Caco-2 (cell line): ENCODE data around the gene NOS3. TPM values are rescaled to one million over a fixed set of nuclear protein-coding genes. Genes with fewer than 3 reads are reported as not detected.

Source experiments
- BruUV-seq: library from RNA; stranded (reverse); fragments of 400-500 nt; replicated peaks from 2 replicates; lab custom pipeline; 2021; lab: Mats Ljungman, UMichigan
- CTCF ChIA-PET: fragments of 300-600 bp; sonication (Branson Sonifier 250); formaldehyde crosslinking; loops from one replicate; lab custom pipeline; 2022; ENCODE audit warnings: antibody characterized with exemption; lab: Charles Lee
- POLR2A ChIA-PET: fragments of 300-600 bp; sonication (Branson Sonifier 250); formaldehyde crosslinking; loops from one replicate; lab custom pipeline; 2022; ENCODE audit warnings: antibody characterized with exemption; lab: Charles Lee
- DNase-seq, 2 experiments: peaks; one replicate each; pipeline versions ENCODE4 v3.0.0 to v3.0.0-alpha.2; 2020 to 2022
- H3K27me3 ChIP-seq: replicated peaks from 2 replicates; pipeline ENCODE4 v1.6.0; 2011; ENCODE audit warnings: low read length; ENCODE audit not compliant: control insufficient read depth, insufficient read depth
- H3K36me3 ChIP-seq: 2 replicates; pipeline ENCODE4 v1.5.1; 2011; ENCODE audit warnings: low read length; ENCODE audit not compliant: control insufficient read depth, insufficient read depth
- H3K4me1 ChIP-seq: fragments of 250-450 bp; sonication (Bioruptor Pico); 2 replicates; pipeline ENCODE4 v1.5.1; 2020; ENCODE audit warnings: mild to moderate bottlenecking
- H3K4me3 ChIP-seq: 2 replicates; pipeline ENCODE4 v1.5.1; 2011; ENCODE audit warnings: low read depth, mild to moderate bottlenecking, control low read depth, low read length
- H3K9me3 ChIP-seq: fragments of 250-450 bp; sonication (Bioruptor Pico); 2 replicates; pipeline ENCODE4 v1.5.1; 2020; ENCODE audit warnings: mild to moderate bottlenecking, moderate library complexity
- H3K27ac Mint-ChIP-seq: one replicate; pipeline ENCODE4 v1.8.0; 2022; ENCODE audit warnings: mixed read lengths; ENCODE audit not compliant: unreplicated experiment
- H3K27me3 Mint-ChIP-seq: one replicate; pipeline ENCODE4 v1.8.0; 2022; ENCODE audit warnings: mixed read lengths; ENCODE audit not compliant: insufficient read depth, unreplicated experiment
- H3K36me3 Mint-ChIP-seq: one replicate; pipeline ENCODE4 v1.8.0; 2022; ENCODE audit warnings: mild to moderate bottlenecking, mixed read lengths; ENCODE audit not compliant: insufficient read depth, unreplicated experiment
- H3K4me1 Mint-ChIP-seq: one replicate; pipeline ENCODE4 v1.8.0; 2022; ENCODE audit warnings: low read depth, mixed read lengths; ENCODE audit not compliant: unreplicated experiment
- H3K4me3 Mint-ChIP-seq: one replicate; pipeline ENCODE4 v1.8.0; 2022; ENCODE audit warnings: mild to moderate bottlenecking, moderate library complexity, mixed read lengths; ENCODE audit not compliant: unreplicated experiment
- H3K9me3 Mint-ChIP-seq: one replicate; pipeline ENCODE4 v1.8.0; 2022; ENCODE audit warnings: mixed read lengths; ENCODE audit not compliant: unreplicated experiment
- intact Hi-C: fragments of 100-400 bp; cut with micrococcal nuclease; formaldehyde crosslinking; loops from one replicate; pipeline ENCODE4 v1.10.0; 2022; ENCODE audit not compliant: unreplicated experiment
- total RNA-seq: library from RNA; stranded (reverse); gene quantifications from 2 replicates; pipeline ENCODE4 v1.2.3, GENCODE V29; 2022
- TF ChIP-seq, protein P1 (sequence below), 2 experiments: fragments of 200-600 bp in 1 of 2; IDR thresholded peaks; 1 replicate in 1 of 2; 2 replicates in 1 of 2; pipeline versions ENCODE4 v1.5.1 to v1.8.0; 2011 to 2022; ENCODE audit warnings: antibody characterized with exemption in 1 of 2, control low read depth in 1 of 2, inconsistent platforms in 1 of 2, low read depth in 1 of 2, low read length in 1 of 2, mild to moderate bottlenecking in 1 of 2, moderate library complexity in 1 of 2; ENCODE audit not compliant: insufficient read depth in 1 of 2, severe bottlenecking in 1 of 2, unreplicated experiment in 1 of 2

Gene NOS3
- total RNA-seq, 1 experiment from 2014 or later: 1.1 TPM

DNA sequence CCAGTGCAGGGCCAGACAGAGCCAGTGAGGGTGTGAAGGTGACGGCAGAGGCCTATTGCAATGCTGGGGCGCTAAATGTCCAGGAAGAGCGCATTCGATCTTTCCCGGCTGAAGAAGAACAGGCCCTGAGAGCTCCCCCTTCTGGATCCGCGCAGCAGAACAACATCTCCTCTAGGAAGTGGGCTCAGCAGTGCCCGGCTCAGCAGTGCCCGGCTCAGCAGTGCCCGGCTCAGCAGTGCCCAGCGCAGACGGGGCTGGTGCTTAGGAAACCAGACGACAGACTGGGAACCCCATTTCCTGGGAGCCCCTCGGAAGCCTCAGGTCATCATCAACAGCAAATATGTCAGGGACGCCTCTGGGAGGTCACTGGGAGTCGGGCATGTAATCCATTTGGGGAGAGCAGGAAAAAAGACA is 4.7 kb upstream of the NOS3 start:
- TF ChIP-seq, protein P1, sequence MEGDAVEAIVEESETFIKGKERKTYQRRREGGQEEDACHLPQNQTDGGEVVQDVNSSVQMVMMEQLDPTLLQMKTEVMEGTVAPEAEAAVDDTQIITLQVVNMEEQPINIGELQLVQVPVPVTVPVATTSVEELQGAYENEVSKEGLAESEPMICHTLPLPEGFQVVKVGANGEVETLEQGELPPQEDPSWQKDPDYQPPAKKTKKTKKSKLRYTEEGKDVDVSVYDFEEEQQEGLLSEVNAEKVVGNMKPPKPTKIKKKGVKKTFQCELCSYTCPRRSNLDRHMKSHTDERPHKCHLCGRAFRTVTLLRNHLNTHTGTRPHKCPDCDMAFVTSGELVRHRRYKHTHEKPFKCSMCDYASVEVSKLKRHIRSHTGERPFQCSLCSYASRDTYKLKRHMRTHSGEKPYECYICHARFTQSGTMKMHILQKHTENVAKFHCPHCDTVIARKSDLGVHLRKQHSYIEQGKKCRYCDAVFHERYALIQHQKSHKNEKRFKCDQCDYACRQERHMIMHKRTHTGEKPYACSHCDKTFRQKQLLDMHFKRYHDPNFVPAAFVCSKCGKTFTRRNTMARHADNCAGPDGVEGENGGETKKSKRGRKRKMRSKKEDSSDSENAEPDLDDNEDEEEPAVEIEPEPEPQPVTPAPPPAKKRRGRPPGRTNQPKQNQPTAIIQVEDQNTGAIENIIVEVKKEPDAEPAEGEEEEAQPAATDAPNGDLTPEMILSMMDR (IDR thresholded peaks at IDR 0.05; ENCODE audit: insufficient read depth in 1 of 2, low read depth in 1 of 2, low read length in 1 of 2, severe bottlenecking in 1 of 2, unreplicated experiment in 1 of 2): peak; percentile 69 to 88
- no peaks in the 10 kb centered on the region for H3K4me1 ChIP-seq
- intact Hi-C loops: loop anchor here (1.0 to 5.0 kb wide), 4 partner anchors 8 to 209 kb away; partner anchors contain the start of gene KCNH2
- no TSS peak for BruUV-seq
- H3K4me1 Mint-ChIP-seq: no peaks in the 10 kb centered on the region
- peaks cover 6% of the 10 kb centered on the region for H3K27me3 Mint-ChIP-seq
- no peaks in the 10 kb centered on the region for H3K36me3 Mint-ChIP-seq
- H3K4me3 Mint-ChIP-seq: no peak overlapping the region
- peak; percentile 63 to 72 for DNase-seq
- H3K27ac Mint-ChIP-seq: no peak overlapping the region
- H3K27me3 ChIP-seq: no peaks in the 10 kb centered on the region; the same call in 1 of the 2 replicates
- H3K4me3 ChIP-seq: no peak overlapping the region
- H3K9me3 Mint-ChIP-seq: peaks cover 14% of the 10 kb centered on the region
- ChIA-PET POLR2A (interaction anchor here (0.6 kb wide), 1 partner anchor 12 kb away, joined by 3 read pairs; no protein-coding TSS in a partner anchor), CTCF (interaction anchor here (0.6 to 1.9 kb wide), 8 partner anchors 9 to 123 kb away, joined by 3 to 7 read pairs (median 3); no protein-coding TSS in a partner anchor)
- no peaks in the 10 kb centered on the region for H3K36me3 ChIP-seq
- H3K9me3 ChIP-seq: peaks cover 13% of the 10 kb centered on the region

DNA sequence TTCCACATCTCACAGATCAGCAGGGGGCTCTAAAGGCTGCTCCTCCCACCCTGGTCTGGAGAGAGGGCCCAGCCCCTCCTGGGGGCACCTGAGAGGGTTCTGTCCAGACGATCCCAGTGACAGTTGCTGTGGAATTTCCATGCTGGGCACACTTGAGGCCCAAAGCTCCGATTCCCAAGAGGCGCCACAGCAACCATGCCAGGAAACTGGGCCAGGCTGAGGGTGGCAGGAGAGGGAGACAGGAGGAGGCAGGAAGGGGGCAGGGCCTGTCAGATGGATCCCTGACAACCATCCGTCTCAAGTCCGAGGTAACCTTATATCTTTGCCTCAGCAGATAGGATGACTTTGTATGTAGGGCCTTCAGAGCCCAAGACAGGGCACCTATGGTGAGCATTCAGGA is 4.3 kb upstream of the NOS3 start:
- peaks cover 18% of the 10 kb centered on the region for H3K9me3 Mint-ChIP-seq
- no peaks in the 10 kb centered on the region for H3K36me3 Mint-ChIP-seq
- BruUV-seq: no TSS peak
- no peak overlapping the region for H3K4me3 ChIP-seq
- TF ChIP-seq, protein P1 (IDR thresholded peaks at IDR 0.05; ENCODE audit: insufficient read depth in 1 of 2, low read depth in 1 of 2, low read length in 1 of 2, severe bottlenecking in 1 of 2, unreplicated experiment in 1 of 2): no peak
- CTCF ChIA-PET: interaction anchor here (0.6 to 1.9 kb wide), 8 partner anchors 8 to 137 kb away, joined by 3 to 7 read pairs (median 3); no protein-coding TSS in a partner anchor
- POLR2A ChIA-PET: interaction anchor here (0.6 kb wide), 1 partner anchor 12 kb away, joined by 3 read pairs; no protein-coding TSS in a partner anchor
- peaks cover 3% of the 10 kb centered on the region for H3K27me3 Mint-ChIP-seq
- intact Hi-C loops: loop anchor here (1.0 to 5.0 kb wide), 4 partner anchors 8 to 209 kb away; partner anchors contain the start of gene KCNH2
- no peaks in the 10 kb centered on the region for H3K4me1 Mint-ChIP-seq
- H3K9me3 ChIP-seq: peaks cover 14% of the 10 kb centered on the region
- H3K27me3 ChIP-seq: no peaks in the 10 kb centered on the region; the same call in 1 of the 2 replicates
- no peaks in the 10 kb centered on the region for H3K4me1 ChIP-seq
- DNase-seq: no peak
- H3K27ac Mint-ChIP-seq: no peak overlapping the region
- no peak overlapping the region for H3K4me3 Mint-ChIP-seq
- no peaks in the 10 kb centered on the region for H3K36me3 ChIP-seq

DNA sequence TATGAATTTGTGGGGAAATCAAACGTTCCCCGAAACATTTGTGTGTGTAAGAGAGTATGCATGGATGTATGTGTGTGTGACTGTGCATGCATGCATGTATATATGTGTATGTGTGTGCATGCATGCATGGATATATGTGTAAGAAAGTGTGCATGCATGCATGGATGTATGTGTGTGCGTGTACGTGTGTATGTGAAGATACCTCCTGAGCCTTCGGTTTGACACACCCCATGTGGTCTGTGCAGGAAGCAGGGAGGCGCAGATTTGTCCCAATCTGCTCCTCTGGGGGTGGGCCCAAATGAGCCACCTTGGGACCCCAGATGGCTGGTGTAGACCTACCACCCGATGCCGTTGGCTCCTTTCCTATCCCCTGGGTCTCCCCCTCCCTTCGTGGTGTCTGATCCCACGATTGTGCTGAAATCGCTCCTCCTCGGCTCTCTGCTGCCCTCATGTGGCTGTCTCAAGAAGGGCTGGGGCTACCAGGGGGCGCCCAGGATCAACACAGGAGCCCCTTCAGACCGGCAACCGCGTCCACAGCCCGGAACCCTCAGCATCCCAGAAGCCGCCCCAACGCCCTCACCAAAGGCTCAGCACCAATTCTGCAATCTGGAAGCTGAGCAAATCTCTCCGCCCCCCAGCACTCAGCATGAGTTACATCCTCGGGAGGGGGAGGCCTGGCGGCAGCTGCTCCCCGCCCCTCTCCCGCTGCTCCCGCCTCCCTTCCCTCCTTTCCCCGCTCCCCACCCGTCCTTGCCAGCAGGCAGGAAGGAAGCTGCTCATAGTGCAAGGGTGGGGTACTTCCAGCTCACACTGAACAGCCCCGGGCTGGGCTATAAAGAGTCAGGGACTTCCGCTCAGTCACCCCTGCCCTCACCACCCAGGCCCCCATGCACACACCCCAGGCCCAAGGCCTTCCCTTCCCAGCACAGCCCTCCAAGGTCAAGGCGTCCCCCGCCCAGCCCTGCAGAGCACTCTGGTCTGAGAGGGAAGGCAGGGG is 2.3 kb upstream of the NOS3 start:
- TF ChIP-seq, protein P1 (IDR thresholded peaks at IDR 0.05; ENCODE audit: insufficient read depth in 1 of 2, low read depth in 1 of 2, low read length in 1 of 2, severe bottlenecking in 1 of 2, unreplicated experiment in 1 of 2): peak; percentile 52 to 56
- POLR2A ChIA-PET: no interaction called here
- H3K4me3 Mint-ChIP-seq: no peak overlapping the region

More for the DNA sequence above, 2.3 kb upstream of the NOS3 start:
- Mint-ChIP-seq H3K9me3 (peaks cover 19% of the 10 kb centered on the region), H3K36me3 (no peaks in the 10 kb centered on the region), H3K4me1 (no peaks in the 10 kb centered on the region), H3K27ac (no peak overlapping the region), H3K27me3 (no peaks in the 10 kb centered on the region)
- no peak overlapping the region for H3K4me3 ChIP-seq
- H3K36me3 ChIP-seq: no peaks in the 10 kb centered on the region
- CTCF ChIA-PET: interaction anchor here (0.6 to 0.7 kb wide), 2 partner anchors 23 to 164 kb away, joined by 4 to 8 read pairs; no protein-coding TSS in a partner anchor
- intact Hi-C loops: loop anchor here (5.0 kb wide), 1 partner anchor 211 kb away; no protein-coding TSS in a partner anchor
- H3K27me3 ChIP-seq: no peaks in the 10 kb centered on the region; the same call in 1 of the 2 replicates
- BruUV-seq: no TSS peak
- peak in 1 of 2 experiments; percentile 39 for DNase-seq
- no peaks in the 10 kb centered on the region for H3K4me1 ChIP-seq
- peaks cover 14% of the 10 kb centered on the region for H3K9me3 ChIP-seq
